ENCODE data around the gene CRLF2. TPM values are rescaled to one million over a fixed set of nuclear protein-coding genes. Genes with fewer than 3 reads are reported as not detected.

The CRLF2 gene
- total RNA-seq, 2 donors from 2014 or later: 0.33 to 1.1 TPM

DNA sequence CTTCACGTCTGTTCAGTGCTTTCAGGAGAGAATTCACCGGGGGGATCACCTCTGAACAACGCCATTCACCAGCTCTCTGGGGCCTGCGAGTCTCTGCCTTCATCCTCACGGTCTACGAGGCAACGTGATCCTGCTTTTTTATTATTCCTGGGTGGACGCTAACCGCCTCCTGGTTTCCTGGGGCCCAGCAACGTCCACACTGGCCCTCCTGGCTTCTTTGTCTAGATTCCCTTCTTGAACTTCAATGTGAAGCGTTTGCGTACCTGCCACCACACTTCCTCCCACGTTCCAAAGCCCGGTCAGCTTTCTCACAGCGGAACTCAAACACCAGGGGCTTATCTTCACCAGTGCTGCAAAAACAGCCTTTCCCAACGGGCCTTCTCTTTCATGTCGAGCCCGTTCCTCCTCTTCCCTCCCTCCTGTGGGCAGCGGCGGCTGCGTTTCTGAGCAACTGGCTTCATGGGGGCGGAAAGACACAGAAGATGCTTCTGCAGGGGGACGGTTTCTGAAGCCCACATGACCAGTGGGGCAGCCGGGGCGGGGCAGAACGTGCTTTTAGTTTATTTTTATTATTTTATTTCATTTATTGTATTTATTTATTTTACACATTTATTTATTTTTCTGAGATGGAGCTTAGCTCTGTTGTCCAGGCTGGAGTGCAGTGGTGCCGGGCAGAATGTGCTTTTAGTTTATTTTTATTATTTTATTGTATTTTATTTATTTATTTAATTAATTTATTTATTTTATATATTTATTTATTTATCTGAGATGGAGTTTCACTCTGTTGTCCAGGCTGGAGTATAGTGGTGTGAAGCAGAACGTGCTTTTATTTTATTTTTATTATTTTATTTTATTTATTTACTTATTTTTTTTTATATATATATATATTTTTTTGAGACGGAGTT is 64.6 kb downstream of the CRLF2 start:
- intact Hi-C loops (cut with DNase I): no loop called here
- DNase-seq (ENCODE audit: low spot score): no peak

DNA sequence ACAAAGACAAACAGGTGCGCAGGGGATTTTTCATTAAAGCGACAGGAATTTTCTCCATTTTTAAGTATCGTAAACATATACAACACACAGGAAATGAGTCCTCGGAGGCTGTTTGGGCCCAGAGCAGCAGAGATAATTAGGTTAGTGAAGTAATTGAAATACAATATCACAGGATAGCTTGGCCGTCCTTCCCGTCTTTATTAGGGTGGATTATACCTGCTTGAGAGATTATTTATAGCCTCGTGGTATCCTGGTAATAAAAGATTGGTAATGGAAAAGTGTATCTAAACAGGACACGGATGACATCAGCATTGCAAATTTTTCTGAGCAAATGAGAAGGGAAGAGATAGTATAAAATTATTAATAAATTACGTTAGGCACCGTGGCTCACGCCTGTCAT is 68.2 kb downstream of the CRLF2 start:
- intact Hi-C loops (cut with DNase I): no loop called here
- DNase-seq (ENCODE audit: low spot score): no peak

Other genes with a start within 250 kb of the CRLF2 start
- gene CSF2RA, start 56.2 kb upstream of the CRLF2 start, total RNA-seq: 10 to 100 TPM in 1 of 2 donors, 1 to 10 TPM in 1; 4.9 to 13.1 TPM
- 1 to 10 TPM; 5.4 to 5.6 TPM for gene IL3RA, start 124.1 kb upstream of the CRLF2 start, total RNA-seq
- gene SLC25A6, start 179.5 kb upstream of the CRLF2 start, total RNA-seq: 100 to 1,000 TPM; 204 to 218 TPM
- 10 to 100 TPM; 28.2 to 29.7 TPM for gene ASMTL, start 240.3 kb upstream of the CRLF2 start, total RNA-seq